Stimulated activated naive B cell treated with anti-CD40 and anti-IgM and Interleukin-4, amounts not matched to agents 10 μg/mL and 1 μg/mL and 100 μg/mL, for 72 hours (primary cell): ENCODE measurements around the gene ERP29.
"Not testable (repeated sequence)": the region's sequence is repeated elsewhere in the genome, so short reads cannot be mapped to it uniquely, and the experiment has no call there.

ENCODE experiments used
- ATAC-seq, 2 donors: fragments of 150-1000 bp; cut with Tn5 transposase; replicated peaks; 2 replicates each; pipeline ENCODE4 v1.10.0; 2021; ENCODE audit warnings: moderate library complexity in 1 of 2
- DNase-seq: peaks from one replicate; pipeline ENCODE4 v3.0.0; 2021
- H3K27ac Mint-ChIP-seq: one replicate; pipeline ENCODE4 v1.8.0; 2022; ENCODE audit warnings: mild to moderate bottlenecking, mixed read lengths
- H3K27me3 Mint-ChIP-seq, 2 donors: one replicate each; pipeline ENCODE4 v1.8.0; 2022; ENCODE audit warnings: mixed read lengths in 2 of 2
- H3K36me3 Mint-ChIP-seq, 2 donors: one replicate each; pipeline ENCODE4 v1.8.0; 2022; ENCODE audit warnings: mixed read lengths in 2 of 2, mild to moderate bottlenecking in 1 of 2
- H3K4me1 Mint-ChIP-seq, 2 donors: one replicate each; pipeline ENCODE4 v1.8.0; 2022; ENCODE audit warnings: mixed read lengths in 2 of 2, mild to moderate bottlenecking in 1 of 2
- H3K4me3 Mint-ChIP-seq, 2 donors: one replicate each; pipeline ENCODE4 v1.8.0; 2022; ENCODE audit warnings: mild to moderate bottlenecking in 2 of 2, mixed read lengths in 2 of 2, moderate library complexity in 1 of 2
- H3K9me3 Mint-ChIP-seq, 2 donors: one replicate each; pipeline ENCODE4 v1.8.0; 2022; ENCODE audit warnings: mixed read lengths in 2 of 2, mild to moderate bottlenecking in 1 of 2

The ERP29 gene

DNA sequence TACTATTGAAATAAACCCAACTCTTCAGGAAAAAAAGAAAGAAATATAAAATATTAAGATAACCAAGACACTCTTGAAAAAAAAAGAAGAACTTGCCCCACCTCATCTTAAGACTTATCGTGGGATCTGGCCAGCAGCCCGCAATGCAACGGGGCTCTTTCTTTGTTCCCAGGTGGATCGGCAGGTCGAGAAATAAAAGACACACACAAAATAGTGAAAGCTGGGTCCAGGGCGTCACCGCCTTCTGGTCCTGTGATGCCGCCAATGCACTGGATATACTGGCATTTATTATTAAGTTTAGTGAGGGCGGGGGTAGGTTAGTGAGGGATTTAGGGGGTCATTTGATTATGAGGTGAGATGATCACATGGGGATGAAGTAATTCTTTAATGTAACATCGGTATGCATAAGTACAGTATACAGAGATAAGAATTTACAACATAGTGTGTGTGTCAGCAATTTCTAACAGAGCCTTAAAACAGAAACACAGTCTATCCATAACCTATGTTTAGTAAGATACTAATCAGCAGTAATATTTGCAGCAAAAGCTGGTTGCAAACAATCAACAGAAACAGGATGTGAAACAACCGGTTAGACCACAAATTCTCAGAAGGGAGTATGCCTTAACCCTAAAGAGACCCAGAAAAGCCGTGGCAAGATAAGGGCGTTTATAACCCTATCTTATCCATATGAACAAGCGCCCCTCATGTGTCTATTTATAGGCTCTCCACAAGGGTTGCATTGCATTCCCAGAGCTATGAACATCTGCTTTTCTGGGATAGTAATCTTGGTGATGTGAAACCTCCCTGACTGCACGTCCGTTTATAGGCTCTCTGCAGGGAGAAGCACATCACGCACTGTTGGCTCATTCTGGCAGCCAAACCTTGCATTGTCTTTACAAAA lies 18.8 kb upstream of the ERP29 start:
- DNase-seq (peak; percentile 25), ATAC-seq (peak; percentile 51 to 68)
- not testable (repeated sequence) for H3K9me3 Mint-ChIP-seq, H3K27ac Mint-ChIP-seq
- H3K27me3 Mint-ChIP-seq = peaks cover 17 to 18% of the 10 kb centered on the region in 2 donors
- H3K4me1 Mint-ChIP-seq = peaks cover 28 to 42% of the 10 kb centered on the region in 2 donors
- peak overlapping the region; percentile 60 to 79 for H3K4me3 Mint-ChIP-seq
- peaks cover 2 to 14% of the 10 kb centered on the region in 2 donors for H3K36me3 Mint-ChIP-seq

DNA sequence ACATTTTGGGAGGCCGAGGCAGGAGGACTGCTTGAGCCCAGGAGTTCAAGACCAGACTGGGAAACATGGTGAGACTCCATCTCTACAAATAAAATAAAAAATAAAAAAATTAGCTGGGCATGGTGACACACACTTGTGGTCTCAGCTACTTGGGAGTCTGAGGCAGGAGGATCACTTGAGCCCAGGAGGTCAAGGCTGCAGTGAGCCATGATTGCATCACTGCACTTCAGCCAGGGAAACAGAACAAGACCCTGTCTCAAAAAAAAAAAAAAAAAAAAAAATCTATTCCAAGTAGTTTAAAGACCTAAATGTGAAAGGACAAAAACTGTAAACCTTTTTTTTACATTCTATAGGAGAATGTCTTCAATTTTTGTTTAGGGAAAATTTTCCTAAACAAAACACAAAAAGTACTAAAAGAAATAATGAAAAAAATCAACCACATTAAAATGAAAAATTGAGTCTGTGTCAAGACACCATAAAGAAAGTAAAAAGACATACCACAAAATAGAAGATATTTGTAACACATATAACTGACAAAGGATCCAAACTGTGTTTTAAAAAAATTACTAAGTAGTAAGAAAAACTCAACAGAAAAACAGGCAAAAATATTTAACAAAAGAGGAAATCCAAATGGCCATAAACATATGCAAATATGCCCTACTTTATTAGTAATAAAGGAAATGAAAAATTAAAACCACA lies 17.3 kb upstream of the ERP29 start:
- ATAC-seq (no peak), DNase-seq (no peak)
- peaks cover 32 to 47% of the 10 kb centered on the region in 2 donors for H3K4me1 Mint-ChIP-seq
- H3K27ac Mint-ChIP-seq = no peak overlapping the region
- H3K27me3 Mint-ChIP-seq = peaks cover 19 to 24% of the 10 kb centered on the region in 2 donors
- H3K9me3 Mint-ChIP-seq = no peaks in the 10 kb centered on the region
- H3K36me3 Mint-ChIP-seq = peaks cover 4 to 16% of the 10 kb centered on the region in 2 donors
- H3K4me3 Mint-ChIP-seq = no peak overlapping the region

DNA sequence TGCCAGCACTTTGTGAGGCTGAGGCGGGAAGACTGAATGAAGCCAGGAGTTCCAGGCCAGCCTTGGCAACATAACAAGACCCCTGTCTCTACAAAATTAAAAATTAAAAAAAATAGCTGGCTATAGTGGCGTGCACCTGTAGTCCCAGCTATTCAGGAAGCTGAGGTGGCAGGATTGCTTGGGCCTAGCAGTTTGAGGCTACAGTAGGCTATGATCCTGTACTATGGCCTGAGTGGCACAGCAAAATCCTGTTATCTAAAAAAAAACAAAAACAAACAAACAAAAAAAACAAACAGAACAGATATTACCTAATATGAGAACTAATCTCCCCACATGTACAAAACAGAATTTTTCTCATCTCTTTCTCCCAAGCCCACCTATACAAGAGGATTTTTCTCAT lies 15.9 kb upstream of the ERP29 start:
- H3K4me1 Mint-ChIP-seq = peaks cover 29 to 52% of the 10 kb centered on the region in 2 donors
- H3K9me3 Mint-ChIP-seq = no peaks in the 10 kb centered on the region
- no peak overlapping the region for H3K27ac Mint-ChIP-seq
- H3K36me3 Mint-ChIP-seq = peaks cover 4 to 11% of the 10 kb centered on the region in 2 donors
- DNase-seq (no peak), ATAC-seq (no peak)
- H3K27me3 Mint-ChIP-seq = peaks cover 13 to 18% of the 10 kb centered on the region in 2 donors
- no peak overlapping the region for H3K4me3 Mint-ChIP-seq

DNA sequence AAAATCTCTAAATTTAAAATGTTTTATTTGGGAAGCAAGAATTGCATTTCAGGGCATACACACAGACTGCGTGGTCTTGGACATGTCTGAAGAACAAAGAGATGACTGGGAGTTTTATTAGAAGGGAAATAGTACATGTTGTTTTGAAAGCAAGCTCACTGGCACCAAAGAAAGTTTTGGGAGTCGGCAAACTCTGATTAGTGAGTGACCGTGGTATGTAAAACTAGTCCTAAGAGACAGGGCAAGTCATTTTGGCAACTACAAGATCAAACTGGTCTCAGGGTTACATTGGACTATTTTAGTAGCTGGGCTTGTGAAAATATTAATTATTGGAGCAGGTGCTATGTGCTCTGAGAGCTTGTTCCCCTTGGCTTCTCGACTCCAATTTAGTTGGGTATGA lies 15.2 kb upstream of the ERP29 start:
- no peak overlapping the region for H3K27ac Mint-ChIP-seq
- H3K27me3 Mint-ChIP-seq = peaks cover 13 to 18% of the 10 kb centered on the region in 2 donors
- DNase-seq = no peak
- no peaks in the 10 kb centered on the region for H3K9me3 Mint-ChIP-seq
- H3K4me1 Mint-ChIP-seq = peaks cover 26 to 52% of the 10 kb centered on the region in 2 donors
- no peak for ATAC-seq
- peaks cover 4 to 11% of the 10 kb centered on the region in 2 donors for H3K36me3 Mint-ChIP-seq
- no peak overlapping the region for H3K4me3 Mint-ChIP-seq

DNA sequence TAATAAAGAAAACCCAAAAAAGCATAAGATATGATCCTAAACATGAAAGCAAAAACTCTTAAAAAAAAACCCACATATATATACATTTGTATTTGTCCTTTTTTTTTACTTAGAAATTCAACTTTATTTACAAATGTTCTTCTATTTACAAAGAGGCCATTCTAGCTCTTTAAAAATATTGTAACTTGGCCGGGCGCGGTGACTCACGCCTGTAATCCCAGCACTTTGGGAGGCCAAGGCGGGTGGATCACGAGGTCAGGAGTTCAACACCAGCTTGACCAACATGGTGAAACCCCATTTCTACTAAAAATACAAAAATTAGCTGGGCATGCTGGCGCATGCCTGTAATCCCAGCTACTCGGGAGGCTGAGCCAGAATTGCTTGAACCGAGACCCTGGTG lies 14.1 kb upstream of the ERP29 start:
- H3K27ac Mint-ChIP-seq, ATAC-seq, DNase-seq, H3K4me3 Mint-ChIP-seq, H3K9me3 Mint-ChIP-seq: not testable (repeated sequence)
- Mint-ChIP-seq H3K36me3 (peaks cover 4 to 11% of the 10 kb centered on the region in 2 donors), H3K4me1 (peaks cover 17 to 41% of the 10 kb centered on the region in 2 donors), H3K27me3 (peaks cover 13% of the 10 kb centered on the region in 2 donors)

DNA sequence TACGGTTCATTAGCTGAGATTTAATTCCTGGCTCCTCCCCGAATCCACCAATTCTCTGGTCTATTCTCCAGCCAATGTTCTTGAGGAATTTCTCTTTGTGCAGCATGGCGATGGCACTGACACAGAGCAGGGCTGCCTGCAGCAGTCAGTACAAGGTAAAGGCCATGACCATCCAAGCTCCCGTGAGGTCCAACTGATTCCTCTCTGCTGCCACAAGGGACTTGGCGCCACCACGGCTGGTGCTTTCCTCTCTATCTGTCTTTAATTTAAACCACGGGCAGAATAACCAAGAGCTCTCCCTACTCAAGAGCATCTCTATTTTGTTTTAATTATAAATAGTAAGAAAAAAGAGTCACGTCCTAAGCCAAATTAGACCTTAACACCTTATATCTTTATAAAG lies 12.4 kb upstream of the ERP29 start:
- H3K9me3 Mint-ChIP-seq = no peaks in the 10 kb centered on the region
- DNase-seq (no peak), ATAC-seq (no peak)
- H3K4me1 Mint-ChIP-seq = peaks cover 11 to 37% of the 10 kb centered on the region in 2 donors
- H3K27ac Mint-ChIP-seq = no peak overlapping the region
- H3K27me3 Mint-ChIP-seq = peaks cover 13% of the 10 kb centered on the region in 2 donors
- H3K36me3 Mint-ChIP-seq = peaks cover 5 to 15% of the 10 kb centered on the region in 2 donors
- no peak overlapping the region for H3K4me3 Mint-ChIP-seq

DNA sequence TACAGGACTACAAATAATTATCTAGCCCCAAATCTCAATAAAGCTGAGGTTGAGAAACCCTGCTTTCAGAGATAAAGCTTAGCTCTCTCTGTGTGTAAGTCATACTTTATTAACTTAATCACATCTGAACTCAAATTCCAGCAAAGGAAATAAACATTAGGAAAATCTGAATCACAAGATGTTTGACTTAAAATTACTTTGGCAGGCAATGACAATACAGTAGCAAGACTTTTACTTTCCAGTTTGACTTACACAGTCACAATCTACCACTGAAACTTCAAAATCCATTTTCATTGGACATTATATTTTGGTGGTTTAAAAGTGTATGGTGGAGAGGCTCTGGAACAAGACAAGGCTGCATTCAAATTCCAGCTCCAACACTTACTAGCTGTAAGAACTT lies 11.7 kb upstream of the ERP29 start:
- DNase-seq (no peak), ATAC-seq (no peak)
- Mint-ChIP-seq H3K27me3 (peaks cover 13% of the 10 kb centered on the region in 2 donors), H3K27ac (no peak overlapping the region), H3K4me3 (no peak overlapping the region), H3K36me3 (peaks cover 5 to 15% of the 10 kb centered on the region in 2 donors), H3K9me3 (no peaks in the 10 kb centered on the region), H3K4me1 (peaks cover 16 to 45% of the 10 kb centered on the region in 2 donors)

DNA sequence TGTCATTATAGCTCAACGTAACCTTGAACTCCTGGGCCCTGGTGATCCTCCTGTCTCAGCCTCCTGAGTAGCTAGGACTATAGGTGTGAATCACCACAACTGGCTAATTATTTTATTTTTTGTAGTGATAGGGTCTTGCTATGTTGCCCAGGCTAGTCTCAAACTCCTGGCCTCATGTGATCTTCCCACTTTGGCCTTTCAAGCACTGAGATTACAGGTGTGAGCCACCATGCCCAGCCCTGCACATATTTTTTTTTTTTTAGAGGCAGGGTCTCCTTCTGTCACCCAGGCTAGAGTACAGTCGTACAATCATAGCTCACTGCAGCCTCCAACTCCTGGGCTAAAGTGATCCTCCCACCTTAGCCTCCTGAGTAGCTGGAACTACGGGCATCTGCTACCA lies 9.2 kb upstream of the ERP29 start:
- H3K27ac Mint-ChIP-seq = no peak overlapping the region
- ATAC-seq = no peak
- H3K36me3 Mint-ChIP-seq = peaks cover 5 to 9% of the 10 kb centered on the region in 2 donors
- H3K9me3 Mint-ChIP-seq = no peaks in the 10 kb centered on the region
- H3K27me3 Mint-ChIP-seq = peaks cover 6 to 7% of the 10 kb centered on the region in 2 donors
- no peak overlapping the region for H3K4me3 Mint-ChIP-seq
- H3K4me1 Mint-ChIP-seq = peaks cover 19 to 54% of the 10 kb centered on the region in 2 donors
- DNase-seq = no peak

DNA sequence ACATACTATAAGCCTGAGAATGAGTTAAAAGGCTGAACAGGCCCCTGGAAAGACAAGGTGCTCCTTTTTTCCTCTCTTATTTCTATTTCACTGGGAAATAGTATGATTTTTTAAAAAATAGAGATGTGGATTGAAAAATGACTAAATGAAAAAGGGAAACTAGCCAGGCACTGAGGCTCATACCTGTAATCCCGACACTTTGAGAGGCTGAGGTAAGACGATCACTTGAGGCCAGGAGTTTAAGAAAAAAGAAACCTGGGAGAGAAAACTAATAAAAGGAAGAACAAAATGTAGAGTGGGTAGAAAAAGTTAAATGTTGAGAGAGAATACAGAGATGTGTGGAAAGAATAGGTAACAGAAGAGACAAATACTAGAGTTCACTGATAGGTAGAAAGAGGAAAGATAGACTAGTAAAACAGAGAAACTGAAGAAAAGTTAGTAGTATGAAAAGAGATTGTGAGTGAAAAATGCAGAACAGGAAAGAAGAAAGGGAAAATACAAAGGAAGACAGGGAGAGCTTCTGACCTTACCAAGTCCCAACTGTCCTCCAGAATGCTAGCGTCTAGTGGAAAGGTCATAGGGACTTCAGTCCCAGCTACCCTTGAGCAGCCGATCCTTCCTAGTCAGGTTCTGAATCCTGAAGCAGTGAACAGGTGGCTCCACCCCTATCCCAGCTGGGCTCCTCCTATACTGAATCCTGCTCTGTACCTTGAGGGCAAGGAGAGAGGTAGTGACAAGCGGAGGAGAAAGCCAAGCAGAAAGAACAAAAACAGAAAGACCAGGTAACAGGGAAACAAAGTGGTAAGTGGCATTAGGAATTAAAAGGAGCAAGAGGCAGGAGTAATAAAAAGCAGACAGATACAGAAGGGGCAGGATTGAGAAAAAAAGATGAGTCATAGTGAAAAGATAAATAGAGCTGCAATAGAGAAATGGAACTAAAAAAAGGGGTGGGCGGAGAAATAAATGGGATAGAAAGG lies 7.5 kb upstream of the ERP29 start:
- H3K36me3 Mint-ChIP-seq = peaks cover 3 to 10% of the 10 kb centered on the region in 2 donors
- ATAC-seq = peak in 1 of 2 donors; percentile 59
- H3K9me3 Mint-ChIP-seq = no peaks in the 10 kb centered on the region
- H3K4me1 Mint-ChIP-seq = peaks cover 16 to 51% of the 10 kb centered on the region in 2 donors
- peaks cover 2 to 3% of the 10 kb centered on the region in 2 donors for H3K27me3 Mint-ChIP-seq
- H3K4me3 Mint-ChIP-seq = no peak overlapping the region
- no peak overlapping the region for H3K27ac Mint-ChIP-seq
- DNase-seq = no peak

DNA sequence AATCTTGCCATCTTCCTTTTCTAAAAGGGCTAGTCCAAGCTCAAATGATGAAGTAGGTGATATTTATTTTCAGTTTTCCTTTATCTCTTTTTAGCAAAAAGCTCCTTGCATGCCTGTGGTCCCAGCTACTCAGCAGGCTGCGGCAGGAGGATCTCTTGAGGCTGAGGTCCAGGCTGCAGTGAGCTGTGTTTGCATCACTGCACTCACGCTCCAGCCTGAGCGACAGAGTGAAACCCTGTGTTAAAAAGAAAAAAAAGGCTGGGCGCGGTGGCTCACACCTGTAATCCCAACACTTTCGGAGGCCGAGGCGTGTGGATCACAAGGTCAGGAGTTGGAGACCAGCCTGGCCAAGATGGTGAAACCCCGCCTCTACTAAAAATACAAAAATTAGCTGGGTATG lies 5.3 kb upstream of the ERP29 start:
- peaks cover 22 to 44% of the 10 kb centered on the region in 2 donors for H3K4me1 Mint-ChIP-seq
- ATAC-seq = no peak
- DNase-seq = no peak
- no peaks in the 10 kb centered on the region for H3K27me3 Mint-ChIP-seq
- peaks cover 4 to 19% of the 10 kb centered on the region in 2 donors for H3K36me3 Mint-ChIP-seq
- H3K27ac Mint-ChIP-seq = no peak overlapping the region
- H3K9me3 Mint-ChIP-seq = no peaks in the 10 kb centered on the region
- H3K4me3 Mint-ChIP-seq = no peak overlapping the region

DNA sequence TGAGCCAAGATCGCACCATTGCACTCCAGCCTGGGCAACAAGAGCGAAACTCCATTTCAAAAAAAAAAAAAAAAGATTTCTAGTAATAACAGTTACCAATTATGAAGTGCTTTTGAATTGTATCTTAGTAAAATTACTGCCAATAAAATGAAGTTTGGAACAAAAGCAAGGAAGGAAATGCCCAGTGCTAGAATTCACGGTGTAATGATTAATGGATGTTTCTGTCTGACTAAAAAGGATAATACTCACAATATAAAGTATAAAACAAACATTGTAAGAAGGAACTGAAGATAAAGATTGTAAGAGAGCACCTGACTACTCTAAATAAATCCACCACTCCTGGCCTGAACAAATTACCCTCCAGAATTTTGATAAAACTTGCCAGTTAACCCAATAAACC lies 4.3 kb upstream of the ERP29 start:
- Mint-ChIP-seq H3K27ac (no peak overlapping the region), H3K27me3 (no peaks in the 10 kb centered on the region), H3K4me3 (no peak overlapping the region), H3K9me3 (no peaks in the 10 kb centered on the region), H3K36me3 (peaks cover 4 to 19% of the 10 kb centered on the region in 2 donors), H3K4me1 (peaks cover 22 to 44% of the 10 kb centered on the region in 2 donors)
- DNase-seq (no peak), ATAC-seq (no peak)

DNA sequence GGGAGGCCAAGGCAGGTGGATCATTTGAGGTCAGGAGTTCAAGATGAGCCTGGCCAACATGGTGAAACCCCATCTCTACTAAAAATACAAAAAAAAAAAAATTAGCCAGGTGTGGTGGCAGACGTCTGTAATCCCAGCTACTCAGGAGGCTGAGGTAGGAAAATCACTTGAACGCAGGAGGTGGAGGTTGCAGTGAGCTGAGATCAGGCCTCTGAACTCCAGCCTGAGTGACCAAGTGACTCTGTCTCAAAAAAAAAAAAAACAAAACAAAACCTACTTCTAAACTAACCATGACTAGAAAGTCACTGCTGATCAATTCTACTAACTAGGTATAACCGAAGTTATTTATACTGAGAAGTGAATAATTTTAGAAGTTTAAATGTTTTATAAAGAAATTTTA lies 3.6 kb upstream of the ERP29 start:
- not testable (repeated sequence) for H3K27me3 Mint-ChIP-seq, H3K9me3 Mint-ChIP-seq, ATAC-seq, H3K27ac Mint-ChIP-seq, DNase-seq, H3K4me3 Mint-ChIP-seq
- H3K36me3 Mint-ChIP-seq = peaks cover 5 to 22% of the 10 kb centered on the region in 2 donors
- H3K4me1 Mint-ChIP-seq = peaks cover 27 to 47% of the 10 kb centered on the region in 2 donors

DNA sequence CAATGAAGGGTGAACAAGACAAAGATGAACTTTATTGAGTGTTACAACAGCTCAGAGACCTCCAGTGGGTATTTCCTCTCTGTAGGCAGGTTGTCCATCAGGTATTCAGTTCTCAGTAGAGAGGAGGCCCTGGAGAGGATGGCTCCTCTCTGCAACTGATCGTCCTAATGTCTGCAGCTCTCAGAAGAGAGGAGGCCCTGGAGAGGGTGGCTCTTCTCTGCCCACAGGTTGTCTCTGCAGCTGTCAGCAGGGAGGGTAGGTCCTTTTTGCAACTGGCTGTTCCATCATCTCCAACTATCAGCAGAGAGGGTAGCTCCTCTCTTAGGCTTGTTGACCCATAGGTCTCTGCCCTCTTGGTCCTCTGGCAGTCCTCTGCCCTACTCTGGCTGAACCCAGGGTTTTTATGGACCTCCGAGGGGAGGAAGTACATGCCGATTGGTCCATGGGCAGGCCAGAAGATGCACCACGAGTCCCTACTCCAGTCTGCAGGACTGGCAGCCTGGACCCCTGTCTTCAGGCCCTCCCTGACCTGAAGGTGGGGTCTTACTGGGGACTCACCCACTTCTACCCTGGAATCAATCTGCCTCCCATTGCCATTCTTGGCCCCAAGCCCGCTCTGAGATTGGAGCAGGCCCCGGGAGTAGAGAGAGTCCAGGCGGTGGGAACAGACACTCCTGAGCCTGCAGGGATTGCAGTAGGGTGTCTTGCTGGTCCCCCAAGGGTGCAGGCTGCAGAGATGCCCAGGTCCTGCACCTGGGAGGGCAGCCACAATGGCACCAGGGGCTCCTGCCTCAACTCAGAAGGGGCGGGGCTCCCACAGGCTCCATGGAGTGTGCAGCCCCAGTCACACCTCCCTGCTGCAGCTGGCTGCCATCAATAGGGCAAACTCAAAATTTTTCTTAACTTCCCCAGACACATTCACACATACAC lies 2.5 kb upstream of the ERP29 start:
- Mint-ChIP-seq H3K36me3 (peaks cover 12 to 30% of the 10 kb centered on the region in 2 donors), H3K4me1 (peaks cover 30 to 50% of the 10 kb centered on the region in 2 donors), H3K9me3 (peaks cover 2% of the 10 kb centered on the region in 2 donors), H3K4me3 (no peak overlapping the region), H3K27me3 (no peaks in the 10 kb centered on the region), H3K27ac (no peak overlapping the region)
- no peak for DNase-seq
- ATAC-seq = no peak
